Superior temporal gyrus (tissue), 1 donor: ENCODE results near the gene ARMH2.

Experiments
- DNase-seq: peaks from one replicate; pipeline ENCODE4 v3.0.0-alpha.2; 2016; ENCODE audit errors: extremely low spot score

The ARMH2 gene

GRCh38 chr6:24798740-24799540 is at the start of gene ARMH2:
ARMH2 (minus strand) TSS chr6:24798917; CDS start chr6:24798857, 60 bp downstream.
- DNase-seq: no peak

GRCh38 chr6:24848461-24848860 is 49.7 kb upstream of the ARMH2 start:
- peak; percentile 85 for DNase-seq

GRCh38 chr6:24847402-24847801 is 48.7 kb upstream of the ARMH2 start:
- DNase-seq: no peak

- no peak for DNase-seq
These were observed 46.9 kb upstream of the ARMH2 start for GRCh38 chr6:24845578-24845977.

GRCh38 chr6:24844903-24845302 is 46.2 kb upstream of the ARMH2 start:
- DNase-seq: no peak

GRCh38 chr6:24844061-24844460 is 45.3 kb upstream of the ARMH2 start:
- DNase-seq: no peak

GRCh38 chr6:24840187-24840586 is 41.5 kb upstream of the ARMH2 start:
- DNase-seq: no peak

GRCh38 chr6:24838994-24839393 is 40.3 kb upstream of the ARMH2 start:
- no peak for DNase-seq

GRCh38 chr6:24838081-24838480 is 39.4 kb upstream of the ARMH2 start:
- no peak for DNase-seq

GRCh38 chr6:24836109-24836508 is 37.4 kb upstream of the ARMH2 start:
- peak; percentile 67 for DNase-seq

- peak; percentile 29 for DNase-seq
These were observed 35.1 kb upstream of the ARMH2 start for GRCh38 chr6:24833711-24834386.

- DNase-seq: no peak
These were observed 34.1 kb upstream of the ARMH2 start for GRCh38 chr6:24832794-24833193.

- DNase-seq: no peak
These were observed 33.3 kb upstream of the ARMH2 start for GRCh38 chr6:24831771-24832716.

- no peak for DNase-seq
These were observed 30.9 kb upstream of the ARMH2 start for GRCh38 chr6:24829657-24830056.

- DNase-seq: no peak
These were observed 29.3 kb upstream of the ARMH2 start for GRCh38 chr6:24827970-24828369.

GRCh38 chr6:24827162-24827561 is 28.4 kb upstream of the ARMH2 start:
- no peak for DNase-seq

- no peak for DNase-seq
These were observed 26.5 kb upstream of the ARMH2 start for GRCh38 chr6:24825130-24825630.

- DNase-seq: no peak
These were observed 25.6 kb upstream of the ARMH2 start for GRCh38 chr6:24824142-24824938.

GRCh38 chr6:24823185-24823584 is 24.5 kb upstream of the ARMH2 start:
- DNase-seq: no peak

GRCh38 chr6:24822696-24823095 is 24.0 kb upstream of the ARMH2 start:
- no peak for DNase-seq

GRCh38 chr6:24821860-24822444 is 23.2 kb upstream of the ARMH2 start:
- DNase-seq: no peak
